Astrocyte of the spinal cord (primary cell): ENCODE results near the gene SLC4A9.
"Not testable (repeated sequence)": the region's sequence is repeated elsewhere in the genome, so short reads cannot be mapped to it uniquely, and the experiment has no call there.

Source experiments
- DNase-seq: peaks from one replicate; pipeline ENCODE4 v3.0.0; 2011; ENCODE audit warnings: low read depth, low spot score
- H3K4me3 ChIP-seq: 2 replicates; pipeline ENCODE4 v1.5.1; 2011; ENCODE audit warnings: low read depth, mild to moderate bottlenecking, low read length, moderate library complexity
- in situ Hi-C: cut with HindIII; loops from 2 replicates; pipeline ENCODE4 v1.10.0; 2017; ENCODE audit warnings: low sequenced_read_pairs
- TF ChIP-seq, protein P1 (sequence below): IDR thresholded peaks from 2 replicates; pipeline ENCODE4 v1.5.1; 2012; ENCODE audit warnings: low read depth, mild to moderate bottlenecking, low read length, inconsistent platforms

The SLC4A9 gene

DNA sequence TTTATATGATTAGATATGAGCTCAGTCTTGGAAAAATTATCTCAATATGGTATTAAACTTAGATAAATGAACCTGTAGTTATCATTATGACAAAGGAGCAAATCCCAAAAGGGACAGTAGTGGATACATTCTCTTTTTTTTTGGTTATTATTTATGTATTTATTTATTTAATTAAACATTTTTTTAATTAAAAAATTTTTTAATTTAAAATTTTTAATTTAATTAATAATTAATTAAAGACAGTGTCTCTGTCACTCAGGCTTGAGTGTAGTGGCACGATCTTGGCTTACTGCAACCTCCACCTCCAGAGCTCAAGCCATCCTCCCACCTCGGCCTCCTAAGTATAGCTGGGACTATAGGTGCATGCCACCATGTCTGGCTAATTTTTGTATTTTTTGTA is 57.2 kb downstream of the SLC4A9 start:
- TF ChIP-seq, protein P1, sequence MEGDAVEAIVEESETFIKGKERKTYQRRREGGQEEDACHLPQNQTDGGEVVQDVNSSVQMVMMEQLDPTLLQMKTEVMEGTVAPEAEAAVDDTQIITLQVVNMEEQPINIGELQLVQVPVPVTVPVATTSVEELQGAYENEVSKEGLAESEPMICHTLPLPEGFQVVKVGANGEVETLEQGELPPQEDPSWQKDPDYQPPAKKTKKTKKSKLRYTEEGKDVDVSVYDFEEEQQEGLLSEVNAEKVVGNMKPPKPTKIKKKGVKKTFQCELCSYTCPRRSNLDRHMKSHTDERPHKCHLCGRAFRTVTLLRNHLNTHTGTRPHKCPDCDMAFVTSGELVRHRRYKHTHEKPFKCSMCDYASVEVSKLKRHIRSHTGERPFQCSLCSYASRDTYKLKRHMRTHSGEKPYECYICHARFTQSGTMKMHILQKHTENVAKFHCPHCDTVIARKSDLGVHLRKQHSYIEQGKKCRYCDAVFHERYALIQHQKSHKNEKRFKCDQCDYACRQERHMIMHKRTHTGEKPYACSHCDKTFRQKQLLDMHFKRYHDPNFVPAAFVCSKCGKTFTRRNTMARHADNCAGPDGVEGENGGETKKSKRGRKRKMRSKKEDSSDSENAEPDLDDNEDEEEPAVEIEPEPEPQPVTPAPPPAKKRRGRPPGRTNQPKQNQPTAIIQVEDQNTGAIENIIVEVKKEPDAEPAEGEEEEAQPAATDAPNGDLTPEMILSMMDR = no peak
- no peak for DNase-seq
- no peak overlapping the region for H3K4me3 ChIP-seq
- in situ Hi-C loops = no loop called here

DNA sequence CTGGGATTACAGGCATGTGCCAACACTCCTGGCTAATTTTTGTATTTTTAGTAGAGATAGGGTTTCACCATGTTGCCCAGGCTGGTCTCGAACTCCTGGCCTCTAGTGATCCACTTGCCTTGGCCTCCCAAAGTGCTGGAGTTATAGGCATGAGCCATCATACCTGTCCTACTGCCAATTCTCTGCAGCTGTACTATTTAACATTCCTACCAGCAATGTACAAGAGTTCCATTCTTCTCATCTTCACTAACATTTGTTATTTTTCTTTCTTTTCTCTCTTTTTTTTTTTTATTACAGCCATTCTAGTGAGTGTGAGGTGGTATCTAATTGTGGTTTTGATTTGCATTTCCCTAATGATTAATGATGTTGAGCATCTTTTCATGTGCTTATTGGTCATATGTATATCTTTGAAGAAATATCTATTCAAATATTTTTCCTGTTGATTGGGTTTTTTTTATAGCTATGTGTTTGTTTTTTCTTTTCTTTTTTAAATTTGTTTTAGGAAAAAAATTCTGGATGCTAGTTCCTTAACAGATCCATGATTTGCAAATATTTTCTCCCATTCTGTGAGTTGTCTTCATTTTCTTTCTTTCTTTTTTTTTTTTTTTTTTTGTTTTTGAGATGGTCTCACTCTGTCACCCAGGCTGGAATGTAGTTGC is 59.0 kb downstream of the SLC4A9 start:
- peak; percentile 3 for DNase-seq
- no peak overlapping the region for H3K4me3 ChIP-seq
- TF ChIP-seq, protein P1 = no peak
- in situ Hi-C loops = no loop called here

- no peak for DNase-seq
- TF ChIP-seq, protein P1 = no peak
- no peak overlapping the region for H3K4me3 ChIP-seq
- in situ Hi-C loops = no loop called here
Observed at GRCh38 chr5:140420226-140420570, 60.2 kb downstream of the SLC4A9 start.

DNA sequence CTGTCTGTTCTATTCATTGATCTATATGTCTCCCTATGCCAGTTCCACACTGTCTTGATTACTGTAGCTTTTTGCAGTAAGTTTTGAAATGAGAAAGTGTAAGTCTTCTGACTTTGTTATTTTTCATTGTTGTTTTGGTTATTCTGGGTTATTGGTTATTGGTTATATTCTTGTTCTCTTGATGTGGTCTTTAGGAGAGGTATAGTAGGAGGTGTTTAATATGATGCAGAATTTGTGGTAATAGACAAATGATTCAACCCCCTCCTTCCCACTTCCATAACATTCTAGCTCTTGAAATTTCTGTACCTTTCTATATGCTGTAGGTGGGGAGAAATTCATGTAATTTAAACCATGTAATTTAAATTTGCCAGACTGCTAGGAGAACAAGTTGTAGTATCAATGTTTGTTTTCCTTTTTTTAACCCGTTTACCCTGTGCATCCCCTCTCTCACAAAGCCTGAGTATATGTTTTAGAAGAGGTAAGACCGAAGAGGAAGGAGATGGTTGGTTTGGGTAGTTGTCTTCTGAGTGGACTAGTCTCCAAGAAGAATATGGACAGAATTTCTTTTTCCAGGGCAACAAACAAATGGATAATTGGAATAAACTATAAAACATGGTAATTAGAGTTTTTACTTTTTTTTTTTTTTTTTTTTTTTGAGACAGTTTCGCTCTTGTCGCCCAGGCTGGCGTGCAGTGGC is 60.8 kb downstream of the SLC4A9 start:
- TF ChIP-seq, protein P1 = no peak
- DNase-seq = no peak
- in situ Hi-C loops = no loop called here
- H3K4me3 ChIP-seq = no peak overlapping the region

DNA sequence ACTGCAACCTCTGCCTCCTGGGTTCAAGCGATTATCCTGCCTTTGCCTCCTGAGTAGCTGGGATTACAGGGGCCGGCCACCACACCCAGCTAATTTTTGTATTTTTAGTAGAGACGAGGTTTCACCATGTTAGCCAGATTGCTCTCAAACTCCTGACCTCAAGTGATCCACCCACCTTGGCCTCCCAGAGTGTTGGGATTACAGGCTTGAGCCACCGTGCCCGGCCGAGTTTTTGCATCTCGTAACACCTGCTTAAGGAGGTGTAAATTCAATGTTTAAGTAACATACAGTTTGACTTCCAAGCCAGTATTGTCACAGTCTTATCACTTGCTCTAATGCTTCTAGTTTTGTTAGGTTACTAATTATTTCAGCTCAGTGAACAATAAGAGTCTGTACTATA is 61.4 kb downstream of the SLC4A9 start:
- in situ Hi-C loops, H3K4me3 ChIP-seq, DNase-seq: not testable (repeated sequence)

GRCh38 chr5:140423609-140424008 is 63.6 kb downstream of the SLC4A9 start:
- TF ChIP-seq, protein P1 = no peak
- no peak overlapping the region for H3K4me3 ChIP-seq
- in situ Hi-C loops = no loop called here
- DNase-seq = no peak

- in situ Hi-C loops = no loop called here
- TF ChIP-seq, protein P1 = no peak
- H3K4me3 ChIP-seq = no peak overlapping the region
- no peak for DNase-seq
Observed at GRCh38 chr5:140424135-140424534, 64.1 kb downstream of the SLC4A9 start.
